GM19372 (cell line): ENCODE data around the gene SOX18.

ENCODE experiments used
- ATAC-seq: cut with Tn5 transposase; IDR thresholded peaks from one replicate; pipeline ENCODE4 v1.9.1; 2021; ENCODE audit warnings: mild to moderate bottlenecking, low read depth, moderate library complexity; ENCODE audit not compliant: unreplicated experiment

The SOX18 gene

GRCh38 chr20:64069209-64069613 lies 19.8 kb upstream of the SOX18 start:
- no peak for ATAC-seq

- no peak for ATAC-seq
Measured at GRCh38 chr20:64068386-64069208, 19.2 kb upstream of the SOX18 start.

GRCh38 chr20:64067733-64068307 lies 18.4 kb upstream of the SOX18 start:
- ATAC-seq, result no peak

- no peak for ATAC-seq
Measured at GRCh38 chr20:64067005-64067632, 17.7 kb upstream of the SOX18 start.

- no peak for ATAC-seq
Measured at GRCh38 chr20:64065974-64066343, 16.5 kb upstream of the SOX18 start.

GRCh38 chr20:64065062-64065973 lies 15.9 kb upstream of the SOX18 start:
- ATAC-seq, result no peak

GRCh38 chr20:64064145-64064698 lies 14.8 kb upstream of the SOX18 start:
- no peak for ATAC-seq

- peak; percentile 4 for ATAC-seq
Measured at GRCh38 chr20:64063389-64064144, 14.1 kb upstream of the SOX18 start.

GRCh38 chr20:64062596-64063388 lies 13.4 kb upstream of the SOX18 start, which contains the start of gene TCEA2:
Gene TCEA2, plus strand, starts transcription at chr20:64063198. Its CDS starts 115 bp downstream, at chr20:64063313.
- peak; percentile 83 for ATAC-seq

GRCh38 chr20:64062276-64062595 lies 12.8 kb upstream of the SOX18 start:
- ATAC-seq, result no peak

GRCh38 chr20:64058536-64058935 lies 9.1 kb upstream of the SOX18 start:
- no peak for ATAC-seq

- no peak for ATAC-seq
Measured at GRCh38 chr20:64057628-64058498, 8.4 kb upstream of the SOX18 start.

- ATAC-seq, result no peak
Measured at GRCh38 chr20:64056889-64057627, 7.6 kb upstream of the SOX18 start.

GRCh38 chr20:64056639-64056888 lies 7.1 kb upstream of the SOX18 start:
- ATAC-seq, result no peak

GRCh38 chr20:64055893-64056638 lies 6.6 kb upstream of the SOX18 start:
- no peak for ATAC-seq

- ATAC-seq, result no peak
Measured at GRCh38 chr20:64055396-64055892, 6.0 kb upstream of the SOX18 start.
